ENCODE measurements around the gene C1orf122.

The C1orf122 gene

DNA sequence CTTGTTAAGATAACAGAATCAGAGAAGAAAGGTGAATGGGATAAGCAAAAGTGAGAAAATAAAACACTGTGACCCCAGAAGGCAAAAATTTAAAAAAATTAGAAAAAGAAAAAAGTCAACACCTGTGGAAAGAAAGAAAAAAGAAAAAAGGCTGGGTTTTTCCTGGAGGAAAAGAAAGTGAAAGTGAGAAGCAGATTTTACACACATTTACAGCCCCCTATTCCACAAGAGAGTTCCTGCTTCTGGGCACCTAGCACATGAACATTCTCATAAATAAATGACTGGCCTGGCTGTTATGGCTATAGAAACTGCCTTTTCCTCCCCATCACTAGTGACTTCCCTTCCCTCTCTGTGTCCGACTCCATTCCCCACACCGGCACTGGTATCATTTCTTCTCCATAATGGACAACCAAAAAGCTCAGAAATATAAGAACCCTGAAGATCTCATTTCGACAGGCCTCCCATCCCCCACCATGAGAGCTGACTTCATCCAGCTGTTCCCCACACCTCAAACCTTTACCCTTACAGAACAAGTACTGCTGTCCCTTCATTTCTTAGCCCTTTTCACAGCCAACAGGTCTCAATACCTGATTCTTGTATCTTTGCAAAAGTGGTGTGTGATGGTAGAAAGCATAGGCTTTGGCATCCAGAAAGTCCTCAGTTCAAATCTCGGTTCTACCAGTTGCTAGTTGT, 39.2 kb downstream of the C1orf122 start:
- no peak for DNase-seq

DNA sequence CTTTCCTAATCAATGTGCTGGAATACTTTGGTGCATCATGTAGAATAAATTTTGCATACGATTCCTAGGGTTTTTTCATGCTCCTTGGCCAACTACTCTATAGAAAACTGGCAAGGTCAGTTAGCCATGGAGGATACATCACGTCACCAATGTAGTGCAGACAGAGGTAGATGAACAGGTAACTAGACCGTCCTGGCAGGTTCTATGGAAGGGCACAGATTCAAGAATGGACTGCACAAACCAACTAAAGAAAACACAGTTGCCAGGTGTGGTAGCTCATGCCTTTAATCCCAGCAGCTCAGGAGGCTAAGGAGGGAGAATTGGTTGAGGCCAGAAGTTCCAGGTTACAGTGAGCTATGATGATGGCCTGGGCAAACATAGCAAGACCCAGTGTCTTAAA, 41.9 kb downstream of the C1orf122 start:
- DNase-seq = no peak

- DNase-seq = no peak
Measured at GRCh38 chr1:37850352-37850955, 42.9 kb downstream of the C1orf122 start.

DNA sequence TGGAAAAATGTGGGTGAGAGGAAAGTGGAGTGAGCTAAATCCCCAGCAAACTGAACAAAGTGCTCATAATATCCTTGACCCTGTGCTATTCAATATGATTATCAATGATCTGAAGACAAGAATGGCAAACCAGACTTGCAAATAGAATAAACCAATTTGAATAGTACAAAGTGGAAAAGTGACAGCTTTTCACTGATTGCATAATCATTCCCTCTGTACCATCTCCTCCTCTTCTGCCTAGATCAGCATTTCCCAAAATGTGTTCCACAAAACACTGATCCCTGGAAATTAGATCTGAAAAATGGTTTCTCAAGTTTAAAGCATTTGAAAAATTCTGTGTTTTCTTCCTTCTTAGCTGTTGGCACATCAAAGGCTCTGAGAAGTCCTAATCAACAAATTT, 43.7 kb downstream of the C1orf122 start:
- DNase-seq = no peak

DNA sequence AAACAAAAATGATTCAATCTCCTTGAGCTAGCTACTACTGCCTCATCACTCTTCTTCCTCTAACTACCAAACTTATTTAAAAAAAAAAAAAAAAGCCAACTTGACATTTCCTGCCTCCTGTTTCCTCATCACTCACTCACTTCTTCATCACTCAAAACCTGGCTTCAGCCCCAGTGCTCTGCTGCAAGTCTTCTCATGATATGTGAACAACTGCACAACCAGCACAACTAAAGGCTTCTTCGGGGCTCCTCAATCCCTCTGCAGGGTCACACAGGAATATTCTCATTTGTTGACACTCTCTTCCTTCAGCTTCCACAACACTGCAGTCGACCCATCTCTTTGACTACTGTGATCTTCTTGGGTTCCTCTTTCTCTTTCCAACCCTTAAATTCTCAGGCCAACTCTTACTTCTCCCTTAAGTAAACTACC, 44.2 kb downstream of the C1orf122 start:
- no peak for DNase-seq

DNA sequence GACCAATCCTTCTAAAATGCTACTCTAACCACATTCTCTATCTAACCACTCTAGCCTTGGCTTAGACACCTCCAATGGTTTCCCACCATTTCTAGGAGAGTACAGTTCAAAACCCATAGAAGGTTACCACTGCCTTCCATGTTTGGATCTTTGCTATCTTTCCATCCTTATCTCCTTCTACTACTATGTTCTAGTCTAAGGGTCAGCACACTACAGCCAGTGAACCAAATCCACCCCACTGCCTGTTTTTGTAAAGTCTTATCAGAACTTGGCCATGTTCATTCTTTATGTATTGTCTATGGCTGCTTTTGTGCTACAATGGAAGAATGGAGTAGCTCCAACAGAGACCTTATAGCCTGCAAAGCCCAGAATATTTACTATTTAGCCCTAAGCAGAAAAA, 45.6 kb downstream of the C1orf122 start:
- DNase-seq = no peak

GRCh38 chr1:37854406-37854805, 46.8 kb downstream of the C1orf122 start:
- no peak for DNase-seq

Measured in DMS 273 treated with DMSO at 0.1 percent for 48 hours (cell line).